ENCODE results near the gene PLCB1. TPM values are rescaled to one million over a fixed set of nuclear protein-coding genes. Genes with fewer than 3 reads are reported as not detected.

The PLCB1 gene
- total and polyA plus RNA-seq, 4 donors, result 1.6 to 43.8 (median 6.1) TPM

DNA sequence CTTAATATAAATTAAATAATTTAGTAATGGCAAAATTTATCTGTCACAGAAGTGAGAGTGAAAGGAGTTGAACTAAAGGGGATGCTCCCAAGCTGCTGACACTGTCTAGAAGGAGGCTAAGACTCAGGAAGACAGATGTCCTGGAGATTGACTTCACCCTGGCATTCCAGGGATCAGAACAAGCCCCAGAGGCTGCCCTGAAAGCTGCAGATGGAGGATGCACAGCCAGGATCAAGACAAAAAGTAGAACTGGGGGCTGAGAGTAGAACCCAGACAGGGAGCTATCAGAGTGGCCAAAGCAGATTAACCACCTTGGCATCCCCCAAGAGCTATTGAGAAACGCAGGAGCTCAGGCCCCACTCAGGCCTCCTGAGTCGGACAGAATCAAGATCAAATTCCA is 747.6 kb downstream of the PLCB1 start:
- TF ChIP-seq, protein P1, sequence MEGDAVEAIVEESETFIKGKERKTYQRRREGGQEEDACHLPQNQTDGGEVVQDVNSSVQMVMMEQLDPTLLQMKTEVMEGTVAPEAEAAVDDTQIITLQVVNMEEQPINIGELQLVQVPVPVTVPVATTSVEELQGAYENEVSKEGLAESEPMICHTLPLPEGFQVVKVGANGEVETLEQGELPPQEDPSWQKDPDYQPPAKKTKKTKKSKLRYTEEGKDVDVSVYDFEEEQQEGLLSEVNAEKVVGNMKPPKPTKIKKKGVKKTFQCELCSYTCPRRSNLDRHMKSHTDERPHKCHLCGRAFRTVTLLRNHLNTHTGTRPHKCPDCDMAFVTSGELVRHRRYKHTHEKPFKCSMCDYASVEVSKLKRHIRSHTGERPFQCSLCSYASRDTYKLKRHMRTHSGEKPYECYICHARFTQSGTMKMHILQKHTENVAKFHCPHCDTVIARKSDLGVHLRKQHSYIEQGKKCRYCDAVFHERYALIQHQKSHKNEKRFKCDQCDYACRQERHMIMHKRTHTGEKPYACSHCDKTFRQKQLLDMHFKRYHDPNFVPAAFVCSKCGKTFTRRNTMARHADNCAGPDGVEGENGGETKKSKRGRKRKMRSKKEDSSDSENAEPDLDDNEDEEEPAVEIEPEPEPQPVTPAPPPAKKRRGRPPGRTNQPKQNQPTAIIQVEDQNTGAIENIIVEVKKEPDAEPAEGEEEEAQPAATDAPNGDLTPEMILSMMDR (IDR thresholded peaks at IDR 0.05; ENCODE audit: control extremely low read depth, extremely low read depth), result no peak
- WGBS, 2 donors, result 76 to 88% methylated on average over 2 of the region's 2 CpGs
- Histone ChIP-seq H3K27me3 (ENCODE audit: control insufficient read depth in 3 of 3, insufficient read depth in 3 of 3, low read length in 2 of 3) (no peaks in the 10 kb centered on the region), H3K9ac (ENCODE audit: insufficient read depth in 1 of 2, low read length in 2 of 2) (no peak overlapping the region), H3K27ac (ENCODE audit: low read depth in 1 of 2, low read length in 1 of 2) (no peak overlapping the region), H3K9me3 (ENCODE audit: control insufficient read depth in 4 of 4, insufficient read depth in 3 of 4, low read length in 3 of 4) (no peaks in the 10 kb centered on the region), H3K36me3 (ENCODE audit: control insufficient read depth in 4 of 4, insufficient read depth in 4 of 4, low read length in 4 of 4) (peaks cover 0 to 1% (median 0%) of the 10 kb centered on the region in 4 donors), H3K4me3 (no peak overlapping the region), H3K4me1 (ENCODE audit: control insufficient read depth in 5 of 5, insufficient read depth in 5 of 5, low read length in 5 of 5) (no peaks in the 10 kb centered on the region)
- no peak for ATAC-seq (ENCODE audit: insufficient read depth, low FRiP score)
- no peak for DNase-seq

DNA sequence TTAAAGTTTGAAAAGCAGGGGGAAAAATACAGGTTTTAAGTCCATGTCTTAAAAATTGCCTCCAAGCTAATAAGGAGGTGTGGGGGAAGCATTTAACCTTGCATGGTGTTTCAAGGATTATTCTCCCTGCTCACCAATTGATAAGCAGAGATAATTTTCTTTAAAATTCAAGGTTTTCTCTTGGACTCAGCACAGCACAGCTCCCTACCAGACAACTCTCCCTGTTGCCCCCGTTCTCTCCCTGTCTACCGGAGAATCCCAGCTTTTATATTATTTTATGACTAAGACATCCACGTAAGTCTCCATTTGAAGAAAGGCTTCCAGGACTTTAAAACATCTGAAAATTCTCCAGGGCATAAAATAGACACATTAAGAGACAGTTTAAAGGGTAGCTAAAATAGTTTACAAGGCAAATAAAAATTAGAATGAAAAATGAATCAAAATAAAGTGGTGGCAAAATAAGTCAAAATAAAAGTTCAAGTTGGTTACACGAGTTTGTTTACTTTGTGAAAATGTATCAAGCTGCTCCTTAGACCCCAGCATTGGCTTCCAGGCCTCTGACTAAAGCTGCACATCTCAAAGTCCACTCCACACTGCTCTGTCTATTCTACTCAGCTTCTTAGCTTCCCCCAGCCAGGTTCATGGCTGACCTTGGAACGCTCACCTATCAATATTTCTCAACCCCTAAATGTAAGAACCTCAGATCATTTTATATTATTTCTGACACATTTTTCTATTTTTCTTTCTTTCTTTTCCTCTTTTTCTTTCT is 748.2 kb downstream of the PLCB1 start:
- no peaks in the 10 kb centered on the region for H3K9me3 ChIP-seq (ENCODE audit: control insufficient read depth in 4 of 4, insufficient read depth in 3 of 4, low read length in 3 of 4)
- DNase-seq (no peak), ATAC-seq (ENCODE audit: insufficient read depth, low FRiP score) (no peak)
- H3K27me3 ChIP-seq (ENCODE audit: control insufficient read depth in 3 of 3, insufficient read depth in 3 of 3, low read length in 2 of 3), result no peaks in the 10 kb centered on the region
- H3K9ac ChIP-seq (ENCODE audit: insufficient read depth in 1 of 2, low read length in 2 of 2), result no peak overlapping the region
- 86 to 92% methylated on average over 5 of the region's 5 CpGs for whole genome bisulfite sequencing, 2 donors
- peaks cover 0 to 1% (median 0%) of the 10 kb centered on the region in 4 donors for H3K36me3 ChIP-seq (ENCODE audit: control insufficient read depth in 4 of 4, insufficient read depth in 4 of 4, low read length in 4 of 4)
- no peaks in the 10 kb centered on the region for H3K4me1 ChIP-seq (ENCODE audit: control insufficient read depth in 5 of 5, insufficient read depth in 5 of 5, low read length in 5 of 5)
- no peak overlapping the region for H3K4me3 ChIP-seq
- TF ChIP-seq, protein P1 (IDR thresholded peaks at IDR 0.05; ENCODE audit: control extremely low read depth, extremely low read depth), result no peak
- no peak overlapping the region for H3K27ac ChIP-seq (ENCODE audit: low read depth in 1 of 2, low read length in 1 of 2)

DNA sequence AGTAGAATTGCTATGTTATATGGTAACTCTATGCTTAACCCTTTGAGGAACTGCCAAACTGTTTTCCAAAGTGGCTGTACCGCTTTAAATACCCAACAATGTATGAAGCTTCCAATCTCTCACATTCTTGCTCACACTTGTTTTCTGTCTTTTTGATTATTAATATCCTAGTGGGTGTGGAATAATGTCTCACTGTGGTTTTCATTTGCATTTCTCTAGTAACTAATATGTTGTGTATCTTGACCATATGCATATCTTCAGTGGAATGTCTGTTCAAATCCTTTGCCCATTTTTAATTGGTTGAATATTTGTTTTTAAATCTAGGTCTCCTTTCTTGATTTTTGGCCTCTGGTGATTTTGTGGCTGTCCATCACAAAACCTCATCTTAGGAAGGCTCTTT is 759.0 kb downstream of the PLCB1 start:
- Histone ChIP-seq H3K4me3 (no peak overlapping the region), H3K27me3 (ENCODE audit: control insufficient read depth in 3 of 3, insufficient read depth in 3 of 3, low read length in 2 of 3) (no peaks in the 10 kb centered on the region), H3K4me1 (ENCODE audit: control insufficient read depth in 5 of 5, insufficient read depth in 5 of 5, low read length in 5 of 5) (no peaks in the 10 kb centered on the region), H3K9ac (ENCODE audit: insufficient read depth in 1 of 2, low read length in 2 of 2) (no peak overlapping the region), H3K9me3 (ENCODE audit: control insufficient read depth in 4 of 4, insufficient read depth in 3 of 4, low read length in 3 of 4) (peaks cover 0 to 15% (median 8%) of the 10 kb centered on the region in 4 donors), H3K36me3 (ENCODE audit: control insufficient read depth in 4 of 4, insufficient read depth in 4 of 4, low read length in 4 of 4) (peaks cover 0 to 4% (median 0%) of the 10 kb centered on the region in 4 donors), H3K27ac (ENCODE audit: low read depth in 1 of 2, low read length in 1 of 2) (no peak overlapping the region)
- no peak for DNase-seq
- no peak for ATAC-seq (ENCODE audit: insufficient read depth, low FRiP score)
- TF ChIP-seq, protein P1 (IDR thresholded peaks at IDR 0.05; ENCODE audit: control extremely low read depth, extremely low read depth), result no peak
- WGBS, 2 donors, result 96 to 98% methylated on average over 1 of the region's 1 CpG
